AML-193 (cell line): ENCODE results near the gene KDM3B.

Experiments
- DNase-seq, 2 experiments: peaks; one replicate each; lab custom pipeline; 2025; lab: John Stamatoyannopoulos, UW

KDM3B gene

GRCh38 chr5:138346889-138347288, 5.6 kb upstream of the KDM3B start:
- no peak for DNase-seq

DNA sequence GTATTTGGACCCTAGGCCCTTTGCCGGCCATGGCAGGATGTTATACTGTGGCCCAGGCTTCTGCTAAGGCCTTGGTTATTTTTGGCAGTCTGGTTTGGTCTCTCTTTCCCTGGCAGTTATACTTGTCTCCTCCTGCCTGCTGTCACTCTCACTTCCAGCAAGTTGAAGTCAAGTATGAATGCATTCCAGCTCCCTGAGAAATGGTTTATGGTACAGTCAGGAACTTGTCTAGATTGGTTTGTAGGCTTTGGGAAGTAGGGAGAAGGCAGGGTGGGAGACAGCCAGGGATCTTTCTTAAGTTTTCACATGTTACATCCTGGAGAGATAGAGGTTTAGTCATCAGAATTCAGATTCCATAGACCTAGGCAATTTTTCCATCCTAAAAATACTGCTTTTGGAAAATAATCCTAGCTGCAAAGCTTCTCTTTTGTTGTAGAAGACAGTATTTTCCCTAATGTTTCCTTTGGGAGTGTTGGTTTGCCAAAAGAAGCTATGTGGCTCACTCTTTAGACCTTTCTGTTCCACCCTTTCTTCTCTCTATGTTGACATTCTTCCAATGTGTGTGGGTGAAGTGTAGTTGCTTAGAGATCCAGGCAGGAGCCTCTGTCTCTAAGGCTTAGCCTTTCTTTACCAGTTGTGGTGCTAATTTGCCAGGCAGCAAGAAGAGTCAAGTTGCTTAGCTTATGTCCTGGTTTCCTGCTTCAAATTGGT, 2.5 kb upstream of the KDM3B start:
- DNase-seq, result no peak

DNA sequence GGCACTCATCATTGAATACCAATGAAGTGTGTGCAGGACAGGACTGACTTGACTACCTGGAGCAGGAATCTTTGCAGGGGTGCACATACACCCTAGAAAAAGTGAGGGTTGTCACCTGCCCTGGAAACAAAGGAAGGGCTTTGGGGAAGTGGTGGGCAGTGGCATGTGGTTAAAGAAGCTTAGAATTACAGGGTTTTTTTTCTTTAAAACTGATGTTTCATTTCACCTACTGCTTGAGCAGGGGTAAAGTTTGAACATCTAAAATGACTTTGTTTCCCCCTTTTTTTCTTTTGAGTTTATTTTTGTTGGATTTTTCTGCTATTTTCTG, 2.0 kb upstream of the KDM3B start:
- DNase-seq, result no peak

GRCh38 chr5:138351056-138351455, 1.4 kb upstream of the KDM3B start:
- no peak for DNase-seq

DNA sequence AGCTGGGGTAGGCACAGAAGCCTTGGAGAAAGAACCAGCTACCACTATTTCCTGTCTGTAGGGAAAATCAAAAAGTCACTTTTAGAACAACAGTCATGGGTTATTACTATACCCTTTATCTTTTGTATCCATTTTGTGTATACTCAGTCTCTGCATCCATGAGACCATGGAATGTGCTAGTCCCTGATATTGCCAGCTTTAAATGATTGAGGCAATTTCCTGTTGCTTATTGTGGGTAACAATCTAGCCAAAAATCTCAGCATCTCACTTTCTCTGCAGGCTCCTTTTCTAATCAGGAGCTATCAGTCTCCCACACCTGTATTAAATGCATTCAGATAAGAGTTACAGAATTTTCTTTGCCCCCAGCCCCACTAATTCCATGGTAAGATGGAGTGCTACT, 968 bp upstream of the KDM3B start:
- no peak for DNase-seq

GRCh38 chr5:138352722-138353559, 456 bp downstream of the KDM3B start:
- DNase-seq, result peak; percentile 73 to 75

DNA sequence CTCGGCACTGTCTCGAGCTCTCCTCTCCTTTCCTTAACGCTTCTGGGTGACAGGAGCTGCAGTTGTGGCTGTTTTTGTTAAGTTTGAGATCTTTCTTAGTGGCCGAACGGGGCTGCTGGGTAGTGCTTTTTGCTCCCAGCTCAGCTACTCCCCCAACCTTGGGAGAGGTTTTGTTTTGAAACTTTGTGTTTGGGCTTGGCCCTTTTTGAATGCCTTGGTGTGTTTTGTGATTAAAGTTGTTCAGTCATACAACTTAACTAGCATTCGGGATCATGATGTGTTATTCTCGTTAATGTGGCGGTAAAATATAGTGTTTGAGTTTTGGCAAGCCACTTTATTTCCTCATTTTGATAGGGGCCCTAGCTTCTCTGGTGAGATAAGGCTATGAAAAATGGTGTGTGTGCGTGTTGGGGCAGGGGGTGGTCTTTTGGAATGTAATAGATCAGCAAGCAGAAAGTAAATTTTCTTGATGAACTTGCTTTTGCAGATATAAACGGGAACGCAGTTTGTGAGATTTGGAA, 1.1 kb downstream of the KDM3B start:
- peak in 1 of 2 experiments; percentile 37 for DNase-seq

- no peak for DNase-seq
Observed at GRCh38 chr5:138354387-138354786, 1.9 kb downstream of the KDM3B start.

DNA sequence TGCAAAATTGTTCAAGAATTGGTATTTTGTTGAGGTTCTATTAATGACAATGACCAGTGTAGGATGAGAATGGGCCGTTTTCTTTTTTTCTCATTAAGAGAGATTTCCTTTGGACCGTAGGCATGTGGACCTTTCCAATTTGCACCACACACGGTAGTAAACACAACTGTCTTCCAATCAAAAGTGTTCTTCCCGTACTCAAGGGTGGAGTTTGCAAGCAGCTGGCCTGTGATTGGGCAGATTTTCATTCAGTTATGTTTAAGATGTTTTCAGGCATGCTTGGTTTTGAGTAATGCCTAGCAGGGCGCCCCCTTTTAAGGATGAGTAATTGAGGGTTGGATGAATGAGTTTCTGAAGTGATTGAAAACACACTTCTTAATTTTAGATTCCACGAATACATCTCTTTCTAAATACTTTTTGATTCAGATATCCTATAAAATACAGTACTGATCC, 2.5 kb downstream of the KDM3B start:
- DNase-seq, result peak; percentile 65 to 76

GRCh38 chr5:138359621-138360020, 7.1 kb downstream of the KDM3B start:
- DNase-seq, result no peak

GRCh38 chr5:138360941-138361452, 8.5 kb downstream of the KDM3B start:
- DNase-seq, result no peak

DNA sequence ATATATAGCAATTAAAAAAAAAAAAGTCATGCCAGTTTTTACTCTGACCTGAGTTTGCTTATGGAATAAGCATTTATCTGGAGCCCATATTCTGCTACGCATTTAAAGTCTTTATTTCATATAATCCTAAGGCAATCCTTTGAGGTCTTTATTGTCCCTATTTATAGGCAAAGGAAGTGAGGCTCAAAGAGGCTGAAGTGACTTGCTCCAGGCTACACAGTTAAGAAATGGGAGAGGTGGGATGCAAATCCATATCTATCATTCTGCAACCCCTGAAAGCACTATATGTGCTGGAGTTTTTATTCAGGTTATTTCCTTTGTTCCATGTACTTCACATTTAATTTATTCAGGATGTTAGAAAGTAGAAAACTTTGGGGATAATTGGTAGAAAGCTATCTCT, 12.1 kb downstream of the KDM3B start:
- DNase-seq, result no peak

GRCh38 chr5:138366632-138367382, 14.3 kb downstream of the KDM3B start:
- no peak for DNase-seq

DNA sequence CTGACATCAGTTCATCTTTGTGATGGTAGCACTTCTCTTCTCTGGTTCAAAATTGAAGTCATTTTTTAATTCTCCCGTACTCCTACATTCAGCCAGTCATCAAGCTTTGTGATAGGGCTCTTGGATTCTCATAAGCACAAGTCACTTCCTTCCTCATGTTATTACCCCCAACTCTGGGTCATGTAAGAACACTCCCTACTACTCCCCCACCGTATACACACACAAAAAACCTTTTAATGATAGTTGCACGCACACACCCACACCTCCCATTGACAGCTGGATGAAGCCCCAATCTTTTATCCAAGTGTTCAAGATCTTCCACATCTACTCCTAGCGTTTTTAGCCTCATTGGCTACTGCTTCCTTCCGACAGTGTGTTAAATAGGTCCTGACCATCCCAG, 16.8 kb downstream of the KDM3B start:
- no peak for DNase-seq

- peak; percentile 87 to 94 for DNase-seq
Observed at GRCh38 chr5:138369706-138370105, 17.2 kb downstream of the KDM3B start.

DNA sequence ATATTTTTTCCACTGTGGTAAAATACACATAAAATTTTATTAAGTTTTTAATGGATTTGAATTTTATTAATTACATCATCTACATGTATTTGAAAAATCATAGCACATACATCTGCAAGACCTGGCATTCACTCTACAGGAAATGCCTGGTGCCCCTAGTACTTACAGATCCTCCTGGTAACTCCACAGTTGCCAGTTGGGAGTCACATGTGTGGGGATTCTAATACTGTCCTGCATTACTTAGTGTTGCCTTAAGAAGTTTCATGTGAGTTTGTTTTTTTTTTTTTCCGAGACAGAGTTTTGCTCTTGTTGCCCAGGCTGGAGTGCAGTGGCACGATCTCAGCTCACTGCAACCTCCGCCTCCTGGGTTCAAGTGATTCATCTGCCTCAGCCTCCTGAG, 18.1 kb downstream of the KDM3B start:
- no peak for DNase-seq

DNA sequence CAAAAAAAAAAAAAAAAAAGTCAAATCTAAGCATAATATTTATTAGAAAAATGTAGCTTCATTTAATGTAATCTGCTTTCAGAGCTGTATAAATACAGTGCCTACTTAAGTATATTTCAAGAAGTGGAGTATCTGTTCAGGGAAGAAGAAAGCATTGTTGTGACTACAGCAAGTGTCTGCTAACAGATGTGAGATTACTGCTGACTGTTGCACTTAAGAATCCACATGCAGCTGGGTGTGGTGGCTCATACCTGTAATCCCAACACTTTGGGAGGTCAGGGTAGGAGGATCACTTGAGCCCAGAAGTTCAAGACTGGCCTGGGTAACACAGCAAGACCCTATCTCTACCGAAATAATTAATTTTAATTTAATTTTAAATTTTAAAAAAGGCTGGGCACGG, 19.0 kb downstream of the KDM3B start:
- DNase-seq, result no peak

- DNase-seq, result no peak
Observed at GRCh38 chr5:138372225-138372624, 19.7 kb downstream of the KDM3B start.

- no peak for DNase-seq
Observed at GRCh38 chr5:138372653-138373052, 20.2 kb downstream of the KDM3B start.

- DNase-seq, result no peak
Observed at GRCh38 chr5:138382347-138382746, 29.9 kb downstream of the KDM3B start.

- no peak for DNase-seq
Observed at GRCh38 chr5:138385660-138386059, 33.2 kb downstream of the KDM3B start.

DNA sequence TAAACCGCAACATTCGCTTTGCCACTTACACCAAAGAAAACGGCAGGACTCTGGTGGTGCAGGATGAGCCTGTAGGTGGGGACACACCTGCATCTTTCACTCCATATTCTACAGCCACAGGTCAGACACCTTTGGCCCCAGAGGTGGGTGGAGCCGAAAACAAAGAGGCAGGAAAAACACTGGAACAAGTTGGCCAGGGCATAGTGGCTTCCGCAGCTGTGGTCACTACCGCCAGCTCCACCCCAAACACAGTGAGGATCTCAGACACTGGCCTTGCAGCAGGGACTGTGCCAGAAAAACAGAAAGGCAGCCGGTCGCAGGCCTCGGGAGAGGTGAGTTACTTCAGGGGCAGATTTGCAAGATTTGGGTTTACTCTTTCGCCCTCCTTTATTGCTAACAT, 33.8 kb downstream of the KDM3B start:
- no peak for DNase-seq
